Activated CD4-positive, CD25-positive, alpha-beta regulatory T cell treated with anti-CD3 and anti-CD28 coated beads, Interleukin-2, amount 50 U/mL, for 16 hours (primary cell): Measurements from ENCODE around the gene FDX2.
"Not testable (repeated sequence)": the region's sequence is repeated elsewhere in the genome, so short reads cannot be mapped to it uniquely, and the experiment has no call there.

ENCODE experiments used
- DNase-seq: peaks from one replicate; pipeline ENCODE4 v3.0.0-alpha.2; 2020; ENCODE audit warnings: low read depth, low spot score

The FDX2 gene

DNA sequence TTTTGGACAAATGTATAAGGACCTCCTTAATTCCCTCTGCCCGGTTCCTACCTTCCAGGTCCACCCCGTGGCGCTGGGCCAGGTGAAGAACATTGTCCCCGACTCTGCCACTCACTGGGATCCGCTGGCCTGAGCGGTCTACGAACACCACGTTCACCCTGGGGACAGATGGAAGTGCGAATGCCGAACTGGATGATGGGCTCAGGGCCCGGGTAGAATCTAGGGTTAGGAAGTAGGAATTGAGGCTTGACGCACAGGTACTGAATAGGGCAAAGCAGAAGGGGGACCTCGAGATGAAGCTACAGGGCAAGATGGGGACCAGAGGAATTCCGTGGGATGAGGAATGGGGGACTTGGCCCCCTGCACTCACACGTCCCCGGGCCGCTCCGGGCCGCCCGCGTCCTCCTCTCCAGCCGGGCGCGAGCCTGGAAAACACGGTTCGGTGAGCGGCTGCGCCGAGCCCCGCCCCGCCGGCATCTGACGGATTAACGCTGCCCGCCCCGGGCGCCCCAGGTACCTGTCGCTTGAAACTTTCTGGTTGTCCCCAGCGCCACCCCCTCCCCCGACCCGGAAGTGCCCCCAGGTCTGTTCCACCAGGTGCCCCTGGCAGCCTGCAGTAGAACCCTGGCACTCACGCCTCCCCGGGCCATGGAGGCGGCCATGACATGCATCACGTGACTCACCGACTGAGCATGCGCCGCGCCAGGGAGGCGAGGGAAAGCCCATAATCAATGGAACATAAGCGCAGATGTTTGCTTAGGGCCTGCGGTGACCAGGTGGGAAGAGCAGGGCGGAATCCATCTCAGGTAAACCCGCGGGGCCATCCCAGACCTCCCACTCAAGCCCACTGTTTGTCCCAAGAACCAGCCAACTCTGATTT lies at the start of gene FDX2:
Gene FDX2, minus strand, starts transcription at position 681 of the 880 bp plus-strand sequence. Its CDS starts 19 bp downstream, at position 662.
- peak; percentile 83 for DNase-seq

GRCh38 chr19:10365518-10365917 lies 49.7 kb upstream of the FDX2 start:
- no peak for DNase-seq

- no peak for DNase-seq
These were observed 48.8 kb upstream of the FDX2 start for GRCh38 chr19:10364644-10365043.

GRCh38 chr19:10363789-10364281 lies 48.0 kb upstream of the FDX2 start:
- DNase-seq: no peak

DNA sequence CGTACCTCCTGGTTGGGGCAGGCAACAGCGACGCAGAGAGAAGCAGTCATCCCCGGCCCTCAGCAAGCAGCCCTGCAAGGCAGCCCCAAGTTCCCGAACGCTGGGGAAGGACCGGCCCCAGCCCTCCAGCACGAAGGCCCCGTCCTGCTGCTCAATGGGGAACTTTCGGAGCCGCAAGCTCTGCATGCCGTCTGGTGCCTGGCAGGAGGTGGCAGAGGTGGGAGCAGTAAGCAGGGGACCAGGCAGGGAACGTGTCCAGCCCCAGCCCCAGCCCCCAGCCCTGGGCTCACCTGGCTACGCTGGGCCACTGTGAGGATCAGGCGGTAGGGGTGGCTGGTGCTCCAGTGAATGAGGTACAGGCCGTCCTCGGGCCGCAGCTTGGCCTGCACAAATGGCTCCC lies 46.4 kb upstream of the FDX2 start:
- no peak for DNase-seq

DNA sequence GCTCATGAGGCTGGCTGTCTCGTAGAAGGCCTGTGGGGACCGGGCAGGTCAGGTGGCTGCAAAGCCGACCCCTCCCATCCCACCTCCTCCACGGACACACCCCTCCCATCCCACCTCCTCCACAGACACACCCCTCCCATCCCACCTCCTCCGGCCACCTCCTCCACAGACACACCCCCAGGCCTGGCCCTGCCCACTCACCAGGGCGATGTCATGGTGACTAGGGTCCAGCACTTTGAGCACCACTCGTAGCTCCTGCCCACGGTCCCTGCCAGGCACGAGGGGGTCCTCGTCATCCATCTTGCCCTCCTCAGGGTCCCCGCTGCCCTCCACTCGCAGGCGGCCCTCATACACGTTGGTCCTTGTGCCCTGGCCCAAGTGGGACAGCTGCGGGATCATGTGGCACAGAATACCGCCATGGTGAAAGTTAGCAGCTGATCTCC lies 45.8 kb upstream of the FDX2 start:
- DNase-seq: no peak

GRCh38 chr19:10356431-10356830 lies 40.6 kb upstream of the FDX2 start:
- no peak for DNase-seq

- DNase-seq: no peak
These were observed 38.1 kb upstream of the FDX2 start for GRCh38 chr19:10353793-10354391.

GRCh38 chr19:10352764-10353671 lies 37.2 kb upstream of the FDX2 start:
- no peak for DNase-seq

- DNase-seq: no peak
These were observed 30.7 kb upstream of the FDX2 start for GRCh38 chr19:10346509-10346908.

DNA sequence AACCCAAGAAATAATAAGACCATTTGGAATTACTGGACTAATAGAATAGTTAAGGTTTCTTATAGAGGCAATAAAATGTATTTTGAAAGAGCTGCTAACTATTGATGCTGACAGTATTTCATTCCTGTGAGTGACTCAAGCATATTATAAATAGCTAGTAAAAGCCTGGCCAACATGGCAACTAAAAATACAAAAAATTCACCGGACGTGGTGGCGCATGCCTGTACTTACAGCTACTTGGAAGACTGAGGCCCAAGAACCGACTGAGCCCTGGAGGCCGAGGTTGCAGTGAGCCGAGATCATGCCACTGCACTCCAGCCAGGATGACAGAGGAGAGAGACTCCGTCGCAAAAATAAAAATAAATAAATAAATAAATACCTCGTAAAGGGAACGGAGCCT lies 29.0 kb upstream of the FDX2 start:
- no peak for DNase-seq

DNA sequence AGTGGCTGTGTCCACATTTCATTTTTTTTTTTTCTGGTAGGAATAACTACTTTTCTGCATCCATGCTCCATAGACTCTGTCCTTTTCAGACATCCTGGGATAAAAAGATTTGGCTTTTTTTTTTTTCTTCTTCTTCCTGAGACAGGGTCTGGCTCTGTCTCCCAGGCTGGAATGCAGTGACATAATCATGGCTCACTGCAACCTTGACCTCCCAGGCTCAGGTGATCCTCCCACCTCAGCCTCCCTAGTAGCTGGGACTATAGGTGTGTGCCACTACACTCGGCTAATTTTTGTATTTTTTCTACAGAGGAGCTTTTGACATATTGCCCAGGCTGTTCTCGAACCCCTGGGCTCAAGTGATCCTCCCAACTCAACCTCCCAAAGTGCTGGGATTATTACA lies 27.7 kb upstream of the FDX2 start:
- DNase-seq: no peak

- DNase-seq: no peak
These were observed 24.2 kb upstream of the FDX2 start for GRCh38 chr19:10339977-10340376.

GRCh38 chr19:10339380-10339960 lies 23.7 kb upstream of the FDX2 start, which contains the start of gene ICAM3:
TSS of gene ICAM3 (minus strand) at chr19:10339624. CDS start at chr19:10339614, 10 bp downstream.
- peak; percentile 37 for DNase-seq

DNA sequence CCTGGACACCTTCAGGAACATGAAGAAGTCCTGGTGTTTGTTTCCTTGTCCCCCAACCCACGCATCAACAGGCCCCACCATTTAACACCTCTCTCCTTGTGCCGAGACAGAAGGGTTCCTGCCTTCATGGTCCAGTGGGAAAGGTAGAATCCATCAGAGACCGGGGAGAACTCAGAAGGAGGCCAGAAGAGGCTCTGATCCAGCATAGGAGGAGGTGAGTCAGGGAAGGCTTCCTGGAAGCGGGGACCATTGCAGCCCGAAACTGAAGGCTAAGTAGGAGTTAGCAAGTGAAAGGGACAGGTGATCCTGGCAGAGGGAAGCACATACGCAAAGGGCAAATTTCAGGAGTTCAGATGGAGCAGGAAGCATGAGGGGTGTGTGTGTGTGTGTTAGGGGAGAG lies 23.1 kb upstream of the FDX2 start:
- DNase-seq: no peak

DNA sequence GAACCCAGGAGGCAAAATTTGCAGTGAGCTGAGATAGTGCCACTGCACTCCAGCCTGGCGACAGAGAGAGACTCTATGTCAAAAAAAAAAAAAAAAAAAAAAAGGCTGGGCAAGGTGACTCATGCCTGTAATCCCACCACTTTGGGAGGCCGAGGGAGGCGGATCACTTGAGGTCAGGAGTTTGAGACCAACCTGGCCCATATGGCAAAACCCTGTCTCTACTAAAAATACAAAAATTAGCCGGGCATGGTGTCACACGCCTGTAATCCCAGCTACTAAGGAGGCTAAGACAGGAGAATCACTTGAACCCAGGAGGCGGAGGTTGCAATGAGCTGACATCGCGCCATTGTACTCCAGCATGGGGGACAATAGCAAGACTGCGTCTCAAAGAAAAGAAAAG lies 20.9 kb upstream of the FDX2 start:
- not testable (repeated sequence) for DNase-seq

- no peak for DNase-seq
These were observed 19.7 kb upstream of the FDX2 start for GRCh38 chr19:10335352-10335985.

DNA sequence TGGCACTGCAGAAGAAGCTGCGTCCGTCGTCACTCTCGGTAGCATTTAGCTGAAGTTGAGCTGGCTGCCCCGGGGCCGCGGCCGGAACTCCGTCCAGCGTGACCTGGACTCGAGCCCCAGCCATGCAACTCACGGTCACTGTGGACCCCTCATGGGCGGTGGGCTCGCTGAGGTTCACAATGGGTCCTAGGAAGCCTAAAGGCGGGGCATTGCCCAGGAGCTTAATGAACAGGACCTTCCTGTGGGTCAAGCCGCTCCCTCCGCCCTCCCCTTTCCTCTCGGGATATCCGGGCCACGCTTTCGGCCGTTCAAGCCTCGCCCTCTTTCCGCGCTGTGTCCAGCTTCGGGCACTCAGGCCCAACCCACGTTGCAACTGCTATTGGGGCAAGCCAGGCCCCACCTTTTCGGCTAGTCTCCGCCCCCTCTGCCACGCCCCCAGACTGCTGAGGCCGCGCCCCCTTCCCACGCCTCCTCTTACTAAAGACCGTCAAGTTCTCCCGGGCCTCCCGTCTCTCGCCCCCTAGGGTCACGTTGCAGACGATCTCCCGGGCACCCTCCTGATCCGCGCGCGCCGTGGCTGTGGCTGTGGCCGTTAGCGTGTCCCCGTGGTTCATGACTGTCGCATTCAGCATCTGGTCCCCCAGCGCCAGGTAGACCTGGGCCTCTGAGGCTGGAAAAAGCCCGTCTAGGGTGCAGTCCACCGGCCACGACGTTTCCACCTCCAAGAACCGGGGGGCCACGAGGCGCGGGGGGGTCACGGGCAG lies 19.0 kb upstream of the FDX2 start:
- no peak for DNase-seq

DNA sequence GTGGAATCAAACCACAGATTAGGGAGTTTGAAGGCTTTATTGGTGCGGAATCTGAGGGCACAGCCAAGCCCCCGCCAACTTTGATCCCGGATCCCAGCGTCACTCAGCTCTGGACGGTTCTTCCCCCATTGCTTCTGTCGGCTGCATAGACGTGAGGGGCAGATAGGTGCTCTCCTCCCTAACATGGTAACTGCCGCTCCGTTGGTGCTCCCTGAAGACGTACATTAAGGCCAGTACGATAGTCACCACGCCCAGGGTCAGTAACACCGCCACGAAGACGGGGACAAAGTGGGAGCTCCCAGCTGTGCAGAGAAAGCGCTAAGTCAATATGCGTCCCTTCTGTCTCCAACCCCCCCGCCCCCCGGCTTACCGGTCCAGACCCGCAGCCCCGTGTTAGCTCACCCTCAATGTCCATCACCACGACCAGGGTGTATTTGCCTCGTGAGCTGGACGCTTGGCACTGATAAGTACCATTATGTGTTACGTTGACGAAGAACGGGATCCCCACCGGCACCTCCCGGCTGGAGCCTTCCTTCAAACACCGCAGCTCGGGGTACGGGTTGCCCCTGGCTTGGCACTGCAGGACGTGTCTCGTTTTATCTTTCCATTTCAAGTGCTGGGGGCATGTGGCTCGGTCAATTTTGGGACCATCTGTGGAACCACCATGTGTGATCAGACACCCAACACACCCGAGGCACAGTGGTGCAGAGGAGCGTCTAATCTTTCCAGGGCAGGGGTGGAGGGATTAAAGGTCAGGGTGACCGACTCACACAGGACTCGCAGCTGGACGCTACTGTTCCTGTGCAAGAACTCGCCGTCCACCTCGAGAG lies 18.2 kb upstream of the FDX2 start:
- DNase-seq: no peak
